HG03066 (cell line): ENCODE data around the gene TAGLN2.
"Not testable (repeated sequence)": the region's sequence is repeated elsewhere in the genome, so short reads cannot be mapped to it uniquely, and the experiment has no call there.

Experiments
- ATAC-seq: cut with Tn5 transposase; IDR thresholded peaks from one replicate; pipeline ENCODE4 v1.9.1; 2021; ENCODE audit warnings: low read depth; ENCODE audit not compliant: unreplicated experiment

Gene TAGLN2

GRCh38 chr1:159908031-159908940 is 17.0 kb downstream of the TAGLN2 start:
- ATAC-seq: no peak

- ATAC-seq: no peak
These were observed 18.3 kb downstream of the TAGLN2 start for GRCh38 chr1:159906960-159907359.

- not testable (repeated sequence) for ATAC-seq
These were observed 21.3 kb downstream of the TAGLN2 start for GRCh38 chr1:159904036-159904435.

GRCh38 chr1:159902541-159902940 is 22.8 kb downstream of the TAGLN2 start:
- no peak for ATAC-seq

GRCh38 chr1:159900755-159901360 is 24.4 kb downstream of the TAGLN2 start:
- no peak for ATAC-seq

GRCh38 chr1:159900086-159900680 is 25.1 kb downstream of the TAGLN2 start, which contains the start of gene CFAP45:
Gene CFAP45 (minus strand): TSS chr1:159900165. CDS start chr1:159900098, 67 bp downstream.
- no peak for ATAC-seq

- not testable (repeated sequence) for ATAC-seq
These were observed 25.7 kb downstream of the TAGLN2 start for GRCh38 chr1:159899634-159900033.

- ATAC-seq: no peak
These were observed 26.8 kb downstream of the TAGLN2 start for GRCh38 chr1:159898527-159898926.

- ATAC-seq: no peak
These were observed 27.3 kb downstream of the TAGLN2 start for GRCh38 chr1:159897962-159898361.

GRCh38 chr1:159896546-159896930 is 28.8 kb downstream of the TAGLN2 start:
- ATAC-seq: no peak

- no peak for ATAC-seq
These were observed 29.3 kb downstream of the TAGLN2 start for GRCh38 chr1:159895836-159896545.

GRCh38 chr1:159895286-159895685 is 30.0 kb downstream of the TAGLN2 start:
- no peak for ATAC-seq

GRCh38 chr1:159892944-159893343 is 32.4 kb downstream of the TAGLN2 start:
- ATAC-seq: no peak

GRCh38 chr1:159891275-159892157 is 33.8 kb downstream of the TAGLN2 start:
- ATAC-seq: peak; percentile 65

- no peak for ATAC-seq
These were observed 34.9 kb downstream of the TAGLN2 start for GRCh38 chr1:159890390-159890789.

- peak; percentile 85 for ATAC-seq
These were observed 35.5 kb downstream of the TAGLN2 start for GRCh38 chr1:159889821-159890252.

GRCh38 chr1:159889202-159889601 is 36.1 kb downstream of the TAGLN2 start:
- no peak for ATAC-seq

- no peak for ATAC-seq
These were observed 41.0 kb downstream of the TAGLN2 start for GRCh38 chr1:159884296-159884695.

- no peak for ATAC-seq
These were observed 42.2 kb downstream of the TAGLN2 start for GRCh38 chr1:159883134-159883533.

- ATAC-seq: no peak
These were observed 42.8 kb downstream of the TAGLN2 start for GRCh38 chr1:159882527-159882862.
